Upper lobe of left lung (tissue), 4 donors: Measurements from ENCODE around the gene YTHDF2.

Experiments used
- CTCF ChIP-seq, 6 experiments: fragments of 450-650 bp in 4 of 6; fragments of 200-600 bp in 2 of 6; sonication (generic) in 2 of 6; IDR thresholded peaks; one replicate each; pipeline ENCODE4 v1.5.1; 2016 to 2019; ENCODE audit warnings: antibody characterized with exemption in 6 of 6
- POLR2A ChIP-seq, 4 donors: fragments of 450-650 bp; IDR thresholded peaks; one replicate each; pipeline ENCODE4 v1.5.1; 2016 to 2017; ENCODE audit warnings: antibody characterized with exemption in 4 of 4, mild to moderate bottlenecking in 2 of 4

- no peak for TF ChIP-seq POLR2A (IDR thresholded peaks at IDR 0.05)
- no peak for TF ChIP-seq CTCF (IDR thresholded peaks at IDR 0.05)
Measured at GRCh38 chr1:28751315-28752060, 14.7 kb downstream of the YTHDF2 start.
